Thoracic aorta (tissue), 2 donors: ENCODE data around the gene ETNK1. TPM values are rescaled to one million over a fixed set of nuclear protein-coding genes. Genes with fewer than 3 reads are reported as not detected.
"Not testable (repeated sequence)": the region's sequence is repeated elsewhere in the genome, so short reads cannot be mapped to it uniquely, and the experiment has no call there.

Experiments
- ATAC-seq: fragments of 150-250 bp; one replicate; pipeline ENCODE4 v1.8.0; 2017; ENCODE audit warnings: low read depth; ENCODE audit not compliant: insufficient number of reproducible peaks, low FRiP score
- DNase-seq: peaks from one replicate; pipeline ENCODE4 v3.0.0-alpha.2; 2020; ENCODE audit warnings: low spot score
- H3K27ac ChIP-seq, 2 donors: fragments of 200-600 bp; sonication (generic); 1 replicate in 1 of 2; 2 replicates in 1 of 2; pipeline ENCODE4 v1.5.1; 2016; ENCODE audit warnings: mild to moderate bottlenecking in 2 of 2, moderate library complexity in 2 of 2
- H3K27me3 ChIP-seq: fragments of 200-600 bp; sonication (generic); replicated peaks from 2 replicates; pipeline ENCODE4 v1.6.0; 2016; ENCODE audit warnings: mild to moderate bottlenecking; ENCODE audit not compliant: insufficient read depth
- H3K36me3 ChIP-seq: fragments of 200-600 bp; sonication (generic); one replicate; pipeline ENCODE4 v1.5.1; 2016
- H3K4me1 ChIP-seq, 2 donors: fragments of 200-600 bp; sonication (generic); 1 replicate in 1 of 2; 2 replicates in 1 of 2; pipeline versions ENCODE4 v1.5.1 to v1.6.0; 2016; ENCODE audit warnings: low read depth in 2 of 2, mild to moderate bottlenecking in 1 of 2; ENCODE audit not compliant: control insufficient read depth in 1 of 2
- H3K4me3 ChIP-seq: fragments of 200-600 bp; sonication (generic); 2 replicates; pipeline ENCODE4 v1.5.1; 2016; ENCODE audit warnings: mild to moderate bottlenecking
- H3K9me3 ChIP-seq: fragments of 200-600 bp; sonication (generic); 2 replicates; pipeline ENCODE4 v1.5.1; 2016
- CTCF ChIP-seq: fragments of 200-600 bp; sonication (generic); IDR thresholded peaks from one replicate; pipeline ENCODE4 v1.5.1; 2019; ENCODE audit warnings: antibody characterized with exemption
- total RNA-seq, 2 donors: library from RNA; depleted of rRNA; stranded (reverse); fragments of >200 nt; gene quantifications; one replicate each; pipeline versions ENCODE4 v1.1.0 to v1.2.3, GENCODE V29; 2016

The ETNK1 gene
- total RNA-seq, 2 donors from 2014 or later = 24.9 to 38.0 TPM

- Histone ChIP-seq H3K4me3 (no peak overlapping the region), H3K9me3 (no peaks in the 10 kb centered on the region), H3K27me3 (no peaks in the 10 kb centered on the region), H3K4me1 (no peaks in the 10 kb centered on the region), H3K36me3 (no peaks in the 10 kb centered on the region), H3K27ac (no peak overlapping the region)
- DNase-seq (no peak), ATAC-seq (no peak)
- no peak for TF ChIP-seq CTCF
Measured at GRCh38 chr12:22588817-22589216, 36.2 kb upstream of the ETNK1 start.

DNA sequence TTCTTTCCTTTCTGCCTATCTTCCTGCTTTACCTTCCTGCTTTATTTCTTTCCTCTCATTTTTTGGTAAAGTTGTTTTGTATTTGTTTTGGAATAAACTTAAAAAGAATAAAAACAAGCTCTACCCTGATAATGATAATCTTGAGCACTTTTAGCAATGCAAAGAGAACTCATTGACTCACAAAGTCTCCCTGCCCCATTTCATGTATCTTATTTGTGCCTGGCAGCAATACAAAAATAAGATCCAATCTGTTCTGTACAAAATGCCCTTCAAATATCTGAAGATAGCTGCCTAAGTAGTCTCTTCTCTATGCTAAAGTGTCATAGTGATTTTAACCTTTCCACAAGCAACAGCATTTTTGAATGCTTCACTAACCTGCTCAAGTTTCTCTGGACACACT lies 31.1 kb upstream of the ETNK1 start:
- DNase-seq = no peak
- no peak for TF ChIP-seq CTCF
- no peak for ATAC-seq
- Histone ChIP-seq H3K4me1 (no peaks in the 10 kb centered on the region), H3K4me3 (no peak overlapping the region), H3K9me3 (no peaks in the 10 kb centered on the region), H3K27ac (no peak overlapping the region), H3K27me3 (no peaks in the 10 kb centered on the region), H3K36me3 (no peaks in the 10 kb centered on the region)

DNA sequence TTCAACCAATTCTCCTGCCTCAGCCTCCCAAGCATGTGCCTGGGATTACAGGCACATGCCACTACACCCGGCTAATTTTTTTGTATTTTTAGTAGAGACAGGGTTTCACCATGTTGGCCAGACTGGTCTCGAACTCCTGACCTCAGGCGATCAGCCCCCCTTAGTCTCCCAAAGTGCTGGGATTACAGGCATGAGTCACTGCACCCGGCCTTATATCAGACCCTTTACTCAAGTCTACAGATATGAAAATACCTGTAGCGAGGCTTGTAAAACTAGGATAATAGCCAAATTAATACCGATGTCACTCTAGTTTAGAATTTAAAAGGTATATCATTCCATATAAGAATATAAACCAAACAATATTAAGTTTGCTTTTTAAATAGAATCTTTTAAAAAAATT lies 27.4 kb upstream of the ETNK1 start:
- H3K4me3 ChIP-seq, DNase-seq, H3K36me3 ChIP-seq, ATAC-seq, H3K27ac ChIP-seq, H3K4me1 ChIP-seq, H3K9me3 ChIP-seq, H3K27me3 ChIP-seq: not testable (repeated sequence)

DNA sequence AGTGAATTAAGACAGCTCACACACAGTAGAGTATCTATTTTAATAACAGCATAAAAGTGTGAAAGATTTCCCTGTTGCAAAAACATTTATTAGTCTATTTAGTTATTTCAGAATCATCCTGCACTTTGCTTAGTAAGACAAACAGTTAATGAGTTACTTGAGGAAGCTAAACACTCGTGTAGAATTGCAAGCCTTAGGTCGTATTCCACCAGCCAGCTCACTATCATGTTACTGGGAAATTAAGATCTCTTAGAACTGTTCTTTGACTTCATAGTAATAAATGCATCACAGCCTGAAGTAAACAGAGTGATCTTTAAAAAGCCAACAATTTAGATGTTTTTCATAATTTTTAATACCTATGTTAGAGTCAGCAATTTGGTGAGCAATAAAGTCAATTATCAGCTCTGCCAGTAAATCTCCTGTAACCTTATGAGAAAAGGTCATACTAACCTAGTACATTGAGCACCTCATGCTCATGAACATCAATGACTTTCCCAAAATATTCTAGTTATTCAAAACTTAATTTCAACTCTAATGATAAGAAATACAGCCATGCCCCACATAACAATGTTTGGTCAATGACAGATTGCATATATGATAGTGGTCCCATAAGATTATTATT lies 26.7 kb upstream of the ETNK1 start:
- Histone ChIP-seq H3K27ac (no peak overlapping the region), H3K9me3 (no peaks in the 10 kb centered on the region), H3K4me3 (no peak overlapping the region), H3K36me3 (no peaks in the 10 kb centered on the region), H3K27me3 (no peaks in the 10 kb centered on the region), H3K4me1 (no peaks in the 10 kb centered on the region)
- DNase-seq (no peak), ATAC-seq (no peak)
- TF ChIP-seq CTCF = no peak

DNA sequence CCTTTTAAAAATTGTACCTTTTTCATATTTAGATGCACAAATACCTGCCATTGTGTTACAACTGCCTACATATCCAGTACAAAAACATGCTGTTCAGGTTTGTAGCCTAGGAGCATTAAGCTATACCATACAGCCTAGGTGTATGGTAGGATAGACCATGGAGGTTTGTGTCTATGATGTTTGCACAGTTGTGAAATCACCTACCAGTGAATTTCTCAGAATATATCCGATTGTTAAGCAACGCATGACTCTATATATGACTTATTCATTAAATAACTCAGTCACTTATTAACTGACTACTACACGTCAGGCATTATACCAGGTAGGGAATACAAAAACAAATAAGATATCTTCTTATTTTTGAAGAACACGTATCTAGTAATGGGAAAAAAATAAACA lies 26.2 kb upstream of the ETNK1 start:
- TF ChIP-seq CTCF = no peak
- Histone ChIP-seq H3K4me1 (no peaks in the 10 kb centered on the region), H3K4me3 (no peak overlapping the region), H3K27ac (no peak overlapping the region), H3K9me3 (no peaks in the 10 kb centered on the region), H3K36me3 (no peaks in the 10 kb centered on the region), H3K27me3 (no peaks in the 10 kb centered on the region)
- DNase-seq = no peak
- no peak for ATAC-seq

GRCh38 chr12:22600181-22600580 lies 24.8 kb upstream of the ETNK1 start:
- Histone ChIP-seq H3K4me3 (no peak overlapping the region), H3K9me3 (no peaks in the 10 kb centered on the region), H3K36me3 (no peaks in the 10 kb centered on the region), H3K27ac (no peak overlapping the region), H3K4me1 (no peaks in the 10 kb centered on the region), H3K27me3 (no peaks in the 10 kb centered on the region)
- DNase-seq = no peak
- no peak for ATAC-seq
- TF ChIP-seq CTCF = no peak
